Vagina (tissue), 2 donors: ENCODE data around the gene IFIT3.

Experiments
- POLR2A ChIP-seq, 2 donors: fragments of 450-650 bp; IDR thresholded peaks; one replicate each; pipeline ENCODE4 v1.6.1; 2017; ENCODE audit warnings: antibody characterized with exemption in 2 of 2, mild to moderate bottlenecking in 2 of 2, moderate library complexity in 2 of 2
- TF ChIP-seq, protein P1 (sequence below), 3 experiments: fragments of 450-650 bp in 2 of 3; fragments of 200-600 bp in 1 of 3; sonication (generic) in 1 of 3; IDR thresholded peaks; one replicate each; pipeline ENCODE4 v1.5.1; 2017 to 2019; ENCODE audit warnings: antibody characterized with exemption in 3 of 3, mild to moderate bottlenecking in 2 of 3, moderate library complexity in 2 of 3

DNA sequence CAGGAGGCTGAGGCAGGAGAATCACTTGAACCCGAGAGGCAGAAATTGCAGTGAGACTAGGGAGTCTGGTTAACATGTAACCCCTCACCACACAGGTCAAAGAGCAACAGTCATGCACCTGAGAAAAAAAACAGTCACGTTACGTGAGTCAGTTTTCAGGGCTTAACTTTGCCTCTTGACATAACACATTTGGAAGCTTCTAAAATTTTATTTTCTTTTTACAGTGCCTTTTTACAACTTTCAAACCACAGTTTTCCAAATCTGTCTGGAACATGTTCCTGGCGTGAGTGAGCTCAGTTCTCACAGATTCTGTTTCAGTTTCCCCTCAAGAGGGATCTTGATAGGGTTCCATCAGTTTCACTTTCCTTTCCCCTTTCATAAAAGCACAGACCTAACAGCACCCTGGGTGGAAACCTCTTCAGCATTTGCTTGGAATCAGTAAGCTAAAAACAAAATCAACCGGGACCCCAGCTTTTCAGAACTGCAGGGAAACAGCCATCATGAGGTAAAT, 4.4 kb downstream of the IFIT3 start:
- TF ChIP-seq, protein P1, sequence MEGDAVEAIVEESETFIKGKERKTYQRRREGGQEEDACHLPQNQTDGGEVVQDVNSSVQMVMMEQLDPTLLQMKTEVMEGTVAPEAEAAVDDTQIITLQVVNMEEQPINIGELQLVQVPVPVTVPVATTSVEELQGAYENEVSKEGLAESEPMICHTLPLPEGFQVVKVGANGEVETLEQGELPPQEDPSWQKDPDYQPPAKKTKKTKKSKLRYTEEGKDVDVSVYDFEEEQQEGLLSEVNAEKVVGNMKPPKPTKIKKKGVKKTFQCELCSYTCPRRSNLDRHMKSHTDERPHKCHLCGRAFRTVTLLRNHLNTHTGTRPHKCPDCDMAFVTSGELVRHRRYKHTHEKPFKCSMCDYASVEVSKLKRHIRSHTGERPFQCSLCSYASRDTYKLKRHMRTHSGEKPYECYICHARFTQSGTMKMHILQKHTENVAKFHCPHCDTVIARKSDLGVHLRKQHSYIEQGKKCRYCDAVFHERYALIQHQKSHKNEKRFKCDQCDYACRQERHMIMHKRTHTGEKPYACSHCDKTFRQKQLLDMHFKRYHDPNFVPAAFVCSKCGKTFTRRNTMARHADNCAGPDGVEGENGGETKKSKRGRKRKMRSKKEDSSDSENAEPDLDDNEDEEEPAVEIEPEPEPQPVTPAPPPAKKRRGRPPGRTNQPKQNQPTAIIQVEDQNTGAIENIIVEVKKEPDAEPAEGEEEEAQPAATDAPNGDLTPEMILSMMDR (IDR thresholded peaks at IDR 0.05): no peak
- TF ChIP-seq POLR2A (IDR thresholded peaks at IDR 0.05): no peak
